Stimulated activated CD8-positive, alpha-beta memory T cell treated with anti-CD3 and anti-CD28 coated beads, Interleukin-7, amount 100 ng/mL, for 24 hours (primary cell): ENCODE data around the gene CFAP210.

ENCODE experiments used
- DNase-seq: peaks from one replicate; pipeline ENCODE4 v3.0.0-alpha.2; 2020; ENCODE audit warnings: low read depth

The CFAP210 gene, protein sequence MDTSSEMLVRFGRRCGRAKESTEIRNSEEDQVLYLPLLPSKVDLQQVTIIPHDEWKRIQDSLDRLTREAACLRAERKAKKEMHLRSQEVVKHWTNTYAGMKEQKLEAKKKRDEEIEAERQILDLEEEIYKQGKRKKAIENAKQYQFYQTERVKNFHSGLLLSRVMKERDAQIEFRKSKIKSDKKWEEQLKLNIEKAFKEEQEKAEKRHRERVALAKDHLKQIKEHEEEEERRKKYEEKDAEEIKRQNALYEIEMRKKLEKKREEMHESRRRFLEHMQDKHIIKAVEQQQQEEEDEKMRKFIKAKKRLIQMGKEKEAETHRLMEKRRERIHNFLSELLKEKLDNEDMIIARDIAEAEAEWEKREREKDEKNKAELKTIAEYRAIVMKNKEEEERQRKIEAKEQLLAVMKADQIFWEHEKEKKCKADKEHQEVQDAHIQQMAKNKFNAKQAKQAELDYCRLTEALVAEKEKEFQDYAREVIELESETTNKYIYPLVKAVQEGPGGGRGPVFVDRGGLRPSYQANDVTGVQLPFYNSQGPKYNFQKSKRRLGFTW

GRCh38 chr2:169694113-169694893 is at the start of gene CFAP210, which contains the start of gene PHOSPHO2:
CFAP210 (minus strand) TSS chr2:169694405; CDS start chr2:169694327, 78 bp downstream.
PHOSPHO2 (plus strand) TSS chr2:169694469; CDS start chr2:169700972, 6,503 bp downstream.
- peak; percentile 99 for DNase-seq

DNA sequence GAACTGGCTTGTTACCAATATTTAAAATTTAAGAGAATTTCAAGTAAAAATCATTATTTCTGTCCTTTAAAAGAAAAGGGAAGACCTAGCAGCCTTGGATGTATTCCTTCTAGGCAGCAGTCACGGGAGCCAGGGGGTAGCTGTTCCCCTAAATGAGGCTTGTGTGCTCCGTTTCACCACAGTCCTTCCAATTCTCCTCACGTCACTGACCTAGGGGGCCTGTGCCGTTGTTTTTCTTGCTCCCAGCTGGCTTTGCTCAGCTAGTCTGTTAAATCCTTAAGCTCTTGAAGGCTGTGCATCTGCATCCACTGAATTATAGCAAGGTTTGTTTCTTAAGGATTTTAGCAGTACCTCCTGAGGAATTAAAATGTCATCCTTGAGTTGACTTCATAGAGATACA is 49.3 kb upstream of the CFAP210 start:
- DNase-seq: no peak

GRCh38 chr2:169739351-169739750 is 45.1 kb upstream of the CFAP210 start:
- no peak for DNase-seq

GRCh38 chr2:169738566-169739229 is 44.5 kb upstream of the CFAP210 start:
- DNase-seq: no peak

- no peak for DNase-seq
Observed at GRCh38 chr2:169736902-169737301, 42.7 kb upstream of the CFAP210 start.

GRCh38 chr2:169735623-169736022 is 41.4 kb upstream of the CFAP210 start:
- no peak for DNase-seq

DNA sequence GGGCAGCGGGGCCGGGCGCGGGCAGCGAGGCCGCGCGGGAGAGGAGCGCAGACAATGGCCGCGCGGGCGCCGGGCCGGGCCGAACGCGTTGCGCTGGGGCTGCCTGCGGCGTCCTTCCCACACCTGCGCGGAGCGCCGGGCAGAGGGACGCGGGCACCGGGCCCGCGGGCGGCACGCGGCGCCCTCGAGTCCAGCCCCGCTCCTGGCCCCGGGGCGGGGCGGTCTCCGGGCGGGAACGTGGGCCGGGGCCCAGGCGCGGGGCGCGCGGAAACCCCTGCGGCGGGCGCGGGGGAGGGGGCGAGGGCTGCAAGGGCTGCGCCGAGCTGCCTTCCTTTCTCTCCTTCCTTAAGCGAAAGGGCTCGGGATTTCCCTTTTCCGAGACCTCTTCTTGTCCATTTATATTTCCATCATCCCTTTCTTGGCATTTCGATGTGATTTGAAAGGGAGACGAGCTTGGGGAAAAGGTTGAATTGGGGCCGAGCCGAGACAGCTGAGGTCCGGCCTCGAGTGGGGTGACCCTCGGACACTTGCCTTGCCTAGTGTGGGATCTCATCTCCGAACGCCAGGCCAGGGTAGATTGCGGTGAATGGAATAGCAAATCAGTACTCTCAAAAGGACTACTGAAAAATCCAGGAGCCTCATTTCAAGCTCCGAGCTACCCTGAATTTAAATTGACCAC is 40.1 kb upstream of the CFAP210 start:
- DNase-seq: no peak

DNA sequence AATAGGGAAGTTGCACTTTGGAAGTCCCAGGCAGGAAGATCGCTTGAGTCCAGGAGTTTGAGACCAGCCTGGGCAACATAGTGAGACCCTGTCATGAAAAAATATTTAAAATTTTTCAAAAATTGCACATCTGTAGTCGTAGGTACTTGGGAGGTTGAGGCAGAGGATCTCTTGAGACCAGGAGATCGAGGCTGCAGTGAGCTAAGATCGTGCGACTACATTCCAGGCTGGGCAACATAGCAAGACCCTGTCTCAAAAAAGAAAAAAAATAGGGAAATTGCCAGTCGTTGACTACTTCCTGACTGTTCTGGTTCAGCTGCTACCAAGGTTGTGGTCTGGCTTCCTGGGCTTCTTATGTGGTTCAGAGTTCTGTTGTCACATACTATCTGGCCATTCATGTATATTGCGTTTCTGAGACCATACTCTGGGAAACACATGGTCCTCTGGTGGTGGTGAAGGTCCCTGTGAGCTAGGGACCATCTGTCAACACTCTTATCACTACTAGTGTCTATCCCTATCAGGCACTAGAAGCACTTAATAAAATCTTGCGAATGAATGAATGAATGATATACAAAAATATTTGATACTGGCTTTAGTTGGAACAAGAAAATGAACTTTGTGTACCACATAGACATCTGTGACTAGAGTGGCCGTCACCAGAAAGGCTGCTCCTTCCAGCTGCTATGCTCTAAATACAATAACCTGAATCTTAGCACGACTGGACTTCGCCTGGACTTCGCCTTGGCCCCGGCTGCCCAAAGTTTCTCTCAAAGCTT is 38.6 kb upstream of the CFAP210 start:
- no peak for DNase-seq

DNA sequence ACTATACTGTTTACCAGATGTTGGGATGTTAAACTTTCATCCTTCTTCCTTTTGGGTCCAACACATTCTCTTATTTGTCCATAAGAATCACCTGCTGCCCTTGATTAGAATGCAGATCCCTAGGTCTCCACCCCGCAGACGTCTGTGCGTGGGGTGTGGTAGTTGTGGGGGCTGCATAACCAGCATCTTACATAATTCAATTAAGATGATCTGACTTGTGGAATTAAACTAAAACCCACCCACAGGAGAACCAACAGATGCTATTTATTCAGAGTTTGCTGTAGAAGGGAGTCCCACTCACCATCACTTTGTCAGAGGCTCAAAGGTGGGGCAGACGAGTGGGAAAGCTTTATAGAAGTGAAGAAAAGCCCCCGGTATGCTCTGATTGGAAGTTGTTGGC is 37.9 kb upstream of the CFAP210 start:
- no peak for DNase-seq

GRCh38 chr2:169729274-169729605 is 35.0 kb upstream of the CFAP210 start:
- DNase-seq: no peak

GRCh38 chr2:169727065-169727464 is 32.9 kb upstream of the CFAP210 start:
- no peak for DNase-seq

DNA sequence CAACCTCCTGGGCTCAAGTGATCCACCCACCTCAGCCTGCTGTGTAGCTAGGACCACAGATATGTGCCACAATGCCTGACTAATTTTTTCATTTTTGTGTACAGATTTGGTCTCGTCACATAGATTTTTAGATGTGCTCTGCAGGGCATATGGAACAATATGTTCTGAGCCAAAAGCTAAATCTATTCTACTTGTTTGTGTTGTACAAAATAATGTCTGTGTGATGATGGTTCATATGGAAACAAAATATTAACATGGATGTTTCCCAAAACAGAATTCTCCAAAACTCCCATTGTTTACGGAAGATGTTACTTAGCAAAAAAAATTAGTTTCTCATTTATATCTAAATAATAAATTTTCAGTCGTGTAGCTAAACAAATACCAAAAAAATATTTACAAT is 26.8 kb upstream of the CFAP210 start:
- no peak for DNase-seq

- no peak for DNase-seq
Observed at GRCh38 chr2:169718930-169719504, 24.8 kb upstream of the CFAP210 start.

- no peak for DNase-seq
Observed at GRCh38 chr2:169717691-169718063, 23.5 kb upstream of the CFAP210 start.

DNA sequence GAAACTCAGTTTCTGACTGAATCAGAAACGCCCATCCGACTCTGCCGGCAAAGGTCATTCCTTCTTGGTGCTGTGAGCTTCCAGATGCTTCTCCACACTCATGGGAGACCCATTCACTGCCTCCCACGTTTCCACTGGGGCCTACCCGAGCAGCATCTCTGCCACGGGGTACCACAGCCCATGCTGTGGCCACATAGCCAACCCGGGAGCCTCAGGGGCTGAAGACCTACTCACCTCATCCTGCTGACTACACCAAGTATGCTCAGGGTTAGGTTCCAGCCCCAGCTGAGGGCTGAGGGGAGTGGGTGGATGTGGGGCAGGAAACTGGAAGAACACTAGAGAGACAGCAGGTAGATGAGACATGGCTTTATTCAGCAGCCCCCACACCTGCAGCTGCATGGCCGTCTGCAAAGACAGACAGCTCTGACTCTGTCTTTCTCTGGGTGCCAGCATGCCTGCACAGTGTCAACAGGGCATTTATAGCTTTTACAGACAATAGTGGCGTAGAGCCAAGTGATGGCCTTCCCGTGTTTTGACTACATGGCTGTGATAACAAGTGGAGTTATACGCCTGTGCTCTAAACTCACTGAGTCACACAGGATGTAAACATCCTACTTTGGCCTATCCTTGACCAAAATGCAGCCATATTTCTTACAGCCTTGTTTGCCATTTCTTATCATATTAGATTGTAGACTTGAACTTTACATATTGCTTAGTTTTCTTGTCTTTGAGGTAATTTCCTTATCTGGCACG is 22.9 kb upstream of the CFAP210 start:
- no peak for DNase-seq

- DNase-seq: no peak
Observed at GRCh38 chr2:169716238-169716886, 22.2 kb upstream of the CFAP210 start.

DNA sequence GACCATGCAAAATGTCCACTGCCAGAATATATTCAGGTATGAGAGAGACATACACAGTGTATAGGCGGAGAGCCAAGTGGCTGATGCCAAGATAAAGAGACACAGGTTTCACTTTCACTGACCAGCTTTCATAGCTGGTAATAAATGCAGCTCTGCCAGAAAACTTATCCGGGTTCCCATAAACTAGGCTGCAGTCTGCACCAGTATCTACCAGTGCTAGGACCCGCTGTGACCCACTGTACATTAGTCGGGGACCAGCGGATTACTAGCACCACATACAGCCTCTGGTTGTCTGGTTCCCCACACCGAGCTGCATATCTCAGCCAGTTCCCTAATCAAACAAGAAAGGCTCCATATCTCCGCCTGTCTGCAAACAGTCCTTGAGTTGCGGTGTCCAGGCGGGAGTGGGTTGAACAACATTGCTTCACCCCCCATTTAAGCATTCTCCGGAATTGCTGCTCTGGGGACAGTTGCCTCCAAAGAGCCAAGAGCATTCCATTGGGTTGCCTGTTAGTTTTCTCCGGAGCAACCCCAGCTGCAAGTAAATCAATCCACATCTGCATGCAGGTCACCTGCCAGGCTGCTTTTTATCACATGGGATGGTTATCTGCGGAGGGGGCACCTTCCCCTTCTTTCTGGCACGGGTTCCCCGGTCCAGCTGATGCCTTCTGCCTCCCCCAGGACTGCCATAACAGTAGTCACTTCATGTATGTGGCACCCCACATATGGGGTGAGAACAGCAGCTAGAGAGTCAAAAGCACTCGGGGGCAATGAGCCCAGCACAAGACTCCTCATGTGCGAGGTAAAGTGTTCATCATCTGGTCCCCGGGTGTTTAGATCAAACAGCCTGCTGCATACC is 21.4 kb upstream of the CFAP210 start:
- no peak for DNase-seq

DNA sequence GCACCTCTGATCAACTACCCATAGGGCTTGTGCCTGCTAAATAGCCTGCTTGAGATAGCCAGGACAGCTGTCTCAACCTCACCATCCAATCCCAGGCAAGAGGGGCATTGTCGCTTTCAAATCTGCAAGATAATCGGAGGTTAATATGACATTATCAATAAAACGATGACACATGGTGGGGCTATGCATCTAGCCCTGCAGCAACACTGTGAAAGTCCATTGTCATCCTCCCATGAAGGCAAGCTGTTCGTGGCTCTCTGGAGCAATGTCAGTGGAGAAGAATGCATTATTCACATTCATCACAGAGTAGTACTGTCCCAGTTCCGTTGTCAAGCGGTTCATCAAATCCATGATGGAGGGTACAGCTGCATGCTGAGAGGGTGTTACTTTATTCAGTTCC is 20.5 kb upstream of the CFAP210 start:
- DNase-seq: no peak

- no peak for DNase-seq
Observed at GRCh38 chr2:169713331-169713730, 19.1 kb upstream of the CFAP210 start.
